Vagina (tissue), 2 donors: Measurements from ENCODE around the gene DNAH7. TPM values are rescaled to one million over a fixed set of nuclear protein-coding genes. Genes with fewer than 3 reads are reported as not detected.
A peak's percentile ranks its signal among the peaks of the same experiment; 100 is the strongest.

ENCODE experiments used
- DNase-seq, 2 donors: peaks; one replicate each; pipeline ENCODE4 v3.0.0-alpha.2; 2017; ENCODE audit errors: extremely low spot score in 2 of 2
- H3K27ac ChIP-seq: fragments of 200-600 bp; sonication (generic); one replicate; pipeline ENCODE4 v1.5.1; 2019
- H3K27me3 ChIP-seq: fragments of 200-600 bp; sonication (generic); one replicate; pipeline ENCODE4 v1.5.1; 2019
- H3K36me3 ChIP-seq, 2 donors: fragments of 200-600 bp; sonication (generic); one replicate each; pipeline ENCODE4 v1.5.1; 2017 to 2019
- H3K4me1 ChIP-seq: fragments of 200-600 bp; sonication (generic); one replicate; pipeline ENCODE4 v1.5.1; 2019
- H3K4me3 ChIP-seq, 2 donors: fragments of 200-600 bp; sonication (generic); 1 replicate in 1 of 2; 2 replicates in 1 of 2; pipeline ENCODE4 v1.5.1; 2016 to 2019
- H3K9me3 ChIP-seq: fragments of 200-600 bp; sonication (generic); one replicate; pipeline ENCODE4 v1.5.1; 2019
- POLR2A ChIP-seq, 2 donors: fragments of 450-650 bp; IDR thresholded peaks; one replicate each; pipeline ENCODE4 v1.6.1; 2017; ENCODE audit warnings: antibody characterized with exemption in 2 of 2, mild to moderate bottlenecking in 2 of 2, moderate library complexity in 2 of 2
- POLR2AphosphoS5 ChIP-seq, 2 donors: sonication (generic); formaldehyde crosslinking; IDR thresholded peaks; one replicate each; pipeline ENCODE4 v1.9.0; 2017; ENCODE audit warnings: antibody characterized with exemption in 2 of 2, mild to moderate bottlenecking in 2 of 2, low read depth in 1 of 2; ENCODE audit not compliant: insufficient read depth in 1 of 2
- intact Hi-C: fragments of 100-400 bp; cut with DNase I; formaldehyde crosslinking; loops from one replicate; pipeline ENCODE4 v1.15.1; 2023
- total RNA-seq: library from RNA; depleted of rRNA; stranded (reverse); fragments of >200 nt; gene quantifications from one replicate; pipeline ENCODE4 v1.2.3, GENCODE V29; 2016
- TF ChIP-seq, protein P1 (sequence below), 3 experiments: fragments of 450-650 bp in 2 of 3; fragments of 200-600 bp in 1 of 3; sonication (generic) in 1 of 3; IDR thresholded peaks; one replicate each; pipeline ENCODE4 v1.5.1; 2017 to 2019; ENCODE audit warnings: antibody characterized with exemption in 3 of 3, mild to moderate bottlenecking in 2 of 3, moderate library complexity in 2 of 3

DNAH7 gene
- total RNA-seq, 1 donor from 2014 or later, result 0.49 TPM

DNA sequence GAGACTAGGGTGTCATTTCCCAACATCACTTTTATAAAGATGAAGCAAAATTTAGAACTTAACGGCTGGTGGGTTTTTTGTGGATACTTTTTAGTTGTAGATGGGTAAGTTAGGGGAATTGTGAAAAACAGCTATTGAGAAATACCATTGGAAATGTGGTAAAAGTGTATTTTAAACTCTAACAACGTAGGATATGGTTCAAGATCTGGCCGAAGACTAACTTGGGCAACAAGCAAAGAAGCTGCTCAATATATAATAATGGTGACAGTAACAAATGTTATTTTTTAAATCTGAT is 1.6 kb downstream of the DNAH7 start:
- no peak overlapping the region for H3K4me3 ChIP-seq
- H3K4me1 ChIP-seq, result peaks cover 24% of the 10 kb centered on the region
- no peak for DNase-seq
- no peaks in the 10 kb centered on the region for H3K9me3 ChIP-seq
- H3K27me3 ChIP-seq, result no peaks in the 10 kb centered on the region
- no peak for TF ChIP-seq POLR2AphosphoS5 (IDR thresholded peaks at IDR 0.05; ENCODE audit: insufficient read depth in 1 of 2, low read depth in 1 of 2)
- TF ChIP-seq, protein P1, sequence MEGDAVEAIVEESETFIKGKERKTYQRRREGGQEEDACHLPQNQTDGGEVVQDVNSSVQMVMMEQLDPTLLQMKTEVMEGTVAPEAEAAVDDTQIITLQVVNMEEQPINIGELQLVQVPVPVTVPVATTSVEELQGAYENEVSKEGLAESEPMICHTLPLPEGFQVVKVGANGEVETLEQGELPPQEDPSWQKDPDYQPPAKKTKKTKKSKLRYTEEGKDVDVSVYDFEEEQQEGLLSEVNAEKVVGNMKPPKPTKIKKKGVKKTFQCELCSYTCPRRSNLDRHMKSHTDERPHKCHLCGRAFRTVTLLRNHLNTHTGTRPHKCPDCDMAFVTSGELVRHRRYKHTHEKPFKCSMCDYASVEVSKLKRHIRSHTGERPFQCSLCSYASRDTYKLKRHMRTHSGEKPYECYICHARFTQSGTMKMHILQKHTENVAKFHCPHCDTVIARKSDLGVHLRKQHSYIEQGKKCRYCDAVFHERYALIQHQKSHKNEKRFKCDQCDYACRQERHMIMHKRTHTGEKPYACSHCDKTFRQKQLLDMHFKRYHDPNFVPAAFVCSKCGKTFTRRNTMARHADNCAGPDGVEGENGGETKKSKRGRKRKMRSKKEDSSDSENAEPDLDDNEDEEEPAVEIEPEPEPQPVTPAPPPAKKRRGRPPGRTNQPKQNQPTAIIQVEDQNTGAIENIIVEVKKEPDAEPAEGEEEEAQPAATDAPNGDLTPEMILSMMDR (IDR thresholded peaks at IDR 0.05), result peak in 1 of 3 experiments; percentile 3
- TF ChIP-seq POLR2A (IDR thresholded peaks at IDR 0.05), result no peak
- intact Hi-C loops, result no loop called here
- no peaks in the 10 kb centered on the region for H3K36me3 ChIP-seq
- no peak overlapping the region for H3K27ac ChIP-seq

DNA sequence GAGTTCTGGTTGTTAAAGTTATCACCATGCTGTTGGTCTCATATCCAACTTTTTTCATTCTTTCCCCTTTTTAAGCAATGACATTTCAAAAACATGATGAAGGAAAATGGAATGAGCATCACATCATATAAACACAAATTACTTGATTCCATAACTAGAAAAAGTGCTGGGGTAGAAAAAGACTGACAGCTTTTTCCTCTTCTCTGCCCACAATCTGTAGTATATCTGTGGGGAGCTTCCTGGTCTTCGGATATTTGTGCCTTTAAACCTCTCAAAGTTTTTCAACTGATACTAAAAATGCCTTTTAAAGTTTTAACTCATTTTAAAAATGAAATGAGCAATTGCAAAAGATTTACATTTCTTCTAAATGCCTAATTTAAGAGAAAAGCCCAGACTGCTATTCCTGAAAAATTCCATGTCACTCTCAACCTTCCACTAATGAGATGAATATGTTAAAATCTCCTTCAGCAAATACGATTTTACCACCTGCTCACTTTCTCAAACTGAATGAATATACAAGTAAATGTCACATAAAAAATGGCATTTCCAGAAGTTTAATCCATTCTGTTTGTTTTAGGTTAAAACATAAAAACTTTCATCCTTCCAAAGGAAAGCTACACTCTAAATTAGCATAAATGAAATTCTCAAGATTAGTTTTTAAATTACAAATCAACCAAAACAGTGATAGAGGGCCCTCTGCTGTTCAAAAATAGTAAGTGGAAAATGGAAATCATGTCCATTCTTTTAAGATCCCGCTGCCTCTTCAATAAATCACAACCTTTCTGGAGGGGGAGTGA is 2.1 kb downstream of the DNAH7 start:
- intact Hi-C loops, result no loop called here
- no peak overlapping the region for H3K4me3 ChIP-seq
- no peak overlapping the region for H3K27ac ChIP-seq
- H3K27me3 ChIP-seq, result no peaks in the 10 kb centered on the region
- H3K36me3 ChIP-seq, result no peaks in the 10 kb centered on the region
- TF ChIP-seq, protein P1 (IDR thresholded peaks at IDR 0.05), result peak in 2 of 3 experiments; percentile 51 to 66
- no peak for TF ChIP-seq POLR2A (IDR thresholded peaks at IDR 0.05)
- no peak for TF ChIP-seq POLR2AphosphoS5 (IDR thresholded peaks at IDR 0.05; ENCODE audit: insufficient read depth in 1 of 2, low read depth in 1 of 2)
- no peaks in the 10 kb centered on the region for H3K9me3 ChIP-seq
- DNase-seq, result no peak
- H3K4me1 ChIP-seq, result peaks cover 24% of the 10 kb centered on the region

DNA sequence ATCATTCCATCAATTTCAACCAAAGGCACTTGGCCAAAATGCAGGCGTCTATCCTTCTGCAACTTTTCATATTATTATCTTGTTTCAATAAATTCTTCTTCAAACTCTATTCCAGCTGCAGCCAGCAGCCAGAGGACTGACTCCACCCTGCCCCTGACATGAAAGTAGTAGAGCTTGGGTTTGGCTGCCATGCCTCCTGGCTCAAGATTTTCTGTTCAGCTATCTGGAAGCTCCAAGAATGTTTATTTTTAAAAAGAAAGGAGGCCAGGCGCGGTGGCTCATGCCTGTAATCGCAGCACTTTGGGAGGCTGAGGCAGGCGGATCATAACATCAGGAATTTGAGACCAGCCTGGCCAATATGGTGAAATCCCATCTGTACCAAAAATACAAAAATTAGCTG is 4.9 kb downstream of the DNAH7 start:
- Histone ChIP-seq H3K9me3 (no peaks in the 10 kb centered on the region), H3K27ac (no peak overlapping the region), H3K4me3 (no peak overlapping the region), H3K4me1 (peaks cover 19% of the 10 kb centered on the region), H3K36me3 (no peaks in the 10 kb centered on the region), H3K27me3 (no peaks in the 10 kb centered on the region)
- TF ChIP-seq POLR2A (IDR thresholded peaks at IDR 0.05) (no peak), POLR2AphosphoS5 (IDR thresholded peaks at IDR 0.05; ENCODE audit: insufficient read depth in 1 of 2, low read depth in 1 of 2) (no peak)
- TF ChIP-seq, protein P1 (IDR thresholded peaks at IDR 0.05), result no peak
- intact Hi-C loops, result no loop called here
- no peak for DNase-seq

DNA sequence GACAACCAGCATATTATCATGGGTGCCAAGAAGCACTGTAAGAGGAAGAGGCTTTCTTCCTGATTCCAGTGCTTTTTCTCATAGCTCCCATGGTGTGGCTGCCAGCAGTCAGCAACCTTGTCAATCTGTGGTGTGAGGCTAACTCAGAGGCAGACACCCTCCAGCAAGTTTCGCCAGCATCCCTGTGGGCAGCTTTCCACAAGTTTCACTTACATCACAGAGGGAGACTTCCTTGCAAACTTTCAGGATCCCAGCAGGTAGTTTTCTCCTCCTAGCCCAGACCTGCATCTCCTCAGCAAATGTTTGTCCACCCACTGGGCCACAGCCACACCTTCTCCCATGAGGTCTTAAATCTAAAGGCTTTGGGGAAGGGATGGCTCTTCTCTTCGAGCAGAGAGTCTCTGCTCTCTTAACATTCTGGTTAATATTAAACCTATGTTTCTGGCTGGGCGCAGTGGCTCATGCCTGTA is 9.1 kb downstream of the DNAH7 start:
- DNase-seq, result no peak
- no peaks in the 10 kb centered on the region for H3K27me3 ChIP-seq
- H3K9me3 ChIP-seq, result no peaks in the 10 kb centered on the region
- intact Hi-C loops, result no loop called here
- no peaks in the 10 kb centered on the region for H3K36me3 ChIP-seq
- H3K4me1 ChIP-seq, result no peaks in the 10 kb centered on the region
- TF ChIP-seq, protein P1 (IDR thresholded peaks at IDR 0.05), result no peak
- TF ChIP-seq POLR2AphosphoS5 (IDR thresholded peaks at IDR 0.05; ENCODE audit: insufficient read depth in 1 of 2, low read depth in 1 of 2) (no peak), POLR2A (IDR thresholded peaks at IDR 0.05) (no peak)
- H3K27ac ChIP-seq, result no peak overlapping the region
- no peak overlapping the region for H3K4me3 ChIP-seq

DNA sequence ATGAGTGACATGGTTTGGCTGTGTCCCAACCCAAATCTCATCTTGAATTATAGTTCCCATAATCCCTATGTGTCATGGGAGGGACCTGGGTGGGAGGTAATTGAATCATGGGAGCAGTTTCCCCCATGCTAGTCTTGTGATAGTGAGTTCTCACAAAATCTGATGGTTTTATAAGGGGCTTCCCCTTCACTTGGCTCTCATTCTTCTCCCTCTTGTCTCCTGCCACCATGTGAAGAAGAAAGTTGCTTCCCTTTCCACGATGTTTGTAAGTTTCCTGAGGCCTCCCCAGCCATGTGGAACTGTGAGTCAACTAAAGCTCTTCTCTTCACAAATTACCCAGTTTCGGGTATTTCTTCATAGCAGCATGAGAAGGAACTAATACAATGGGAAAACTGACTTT is 14.0 kb downstream of the DNAH7 start:
- Histone ChIP-seq H3K36me3 (no peaks in the 10 kb centered on the region), H3K27ac (no peak overlapping the region), H3K9me3 (no peaks in the 10 kb centered on the region), H3K4me3 (no peak overlapping the region), H3K27me3 (no peaks in the 10 kb centered on the region), H3K4me1 (no peaks in the 10 kb centered on the region)
- intact Hi-C loops, result no loop called here
- no peak for TF ChIP-seq POLR2A (IDR thresholded peaks at IDR 0.05)
- TF ChIP-seq, protein P1 (IDR thresholded peaks at IDR 0.05), result no peak
- no peak for TF ChIP-seq POLR2AphosphoS5 (IDR thresholded peaks at IDR 0.05; ENCODE audit: insufficient read depth in 1 of 2, low read depth in 1 of 2)
- no peak for DNase-seq
